ENCODE data around the gene TSFM. TPM values are rescaled to one million over a fixed set of nuclear protein-coding genes. Genes with fewer than 3 reads are reported as not detected.

The TSFM gene
- total RNA-seq, 1 experiment from 2014 or later = 53.2 TPM

DNA sequence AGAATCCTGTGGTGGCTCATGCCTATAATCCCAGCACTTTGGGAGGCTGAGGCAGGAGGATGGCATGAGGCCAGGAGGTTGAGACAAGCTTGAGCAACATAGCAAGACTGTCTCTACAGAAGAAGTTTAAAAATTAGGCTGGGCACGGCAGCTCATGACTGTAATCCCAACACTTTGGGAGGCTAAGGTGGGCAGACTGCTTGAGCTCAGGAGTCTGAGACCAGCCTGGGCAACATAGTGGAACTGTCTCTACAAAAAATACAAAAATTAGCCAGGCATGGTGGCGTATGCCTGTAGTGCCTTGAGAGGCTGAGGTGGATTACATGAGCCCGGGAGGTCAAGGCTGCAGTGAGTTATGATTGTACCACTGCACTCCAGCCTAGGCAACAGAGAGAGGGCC lies 14.7 kb upstream of the TSFM start:
- peaks cover 11 to 47% of the 10 kb centered on the region in 2 experiments for H3K4me1 ChIP-seq (ENCODE audit: control insufficient read depth in 1 of 2, insufficient read depth in 2 of 2, low read length in 2 of 2)
- ChIA-PET CTCF (interaction anchor here (4.0 kb wide), 1 partner anchor 12 kb away, joined by 51 read pairs; no protein-coding TSS in a partner anchor), POLR2A (interaction anchor here (1.7 to 2.4 kb wide), 2 partner anchors 11 to 13 kb away, joined by 5 to 12 read pairs; no protein-coding TSS in a partner anchor), RAD21 (ENCODE audit: low non-redundant PET in 1 of 2, low total read pairs in 2 of 2, uncharacterized antibody in 2 of 2, unreplicated experiment in 2 of 2) (no interaction called here)
- BruUV-seq (replicated peaks) = no TSS peak
- H4K20me1 ChIP-seq (ENCODE audit: insufficient read depth) = no peaks in the 10 kb centered on the region
- DNase-seq (ENCODE audit: low read depth, low spot score) (no peak), ATAC-seq (no peak)
- no peaks in the 10 kb centered on the region for H3K9me3 ChIP-seq (ENCODE audit: control insufficient read depth in 1 of 2, insufficient read depth in 1 of 2, low read depth in 1 of 2, low read length in 2 of 2)
- H3K36me3 ChIP-seq (ENCODE audit: control insufficient read depth in 1 of 2, insufficient read depth in 2 of 2, low read length in 2 of 2) = peaks cover 9 to 27% of the 10 kb centered on the region in 2 experiments; a peak in 3 of 4 replicates
- H3K4me2 ChIP-seq (ENCODE audit: low read length) = 0 out of 2 replicates have a peak overlapping the region, but pooled peaks have one; percentile 100
- intact Hi-C loops (cut with micrococcal nuclease) = no loop called here
- H3K27ac ChIP-seq (ENCODE audit: low read depth, low read length) = peak overlapping the region; percentile 73
- H3K27me3 ChIP-seq (ENCODE audit: insufficient read depth, low read length) = no peaks in the 10 kb centered on the region
- no peak for TF ChIP-seq ATF3 (IDR thresholded peaks at IDR 0.05)
- no peak for TF ChIP-seq CTCF (IDR thresholded peaks at IDR 0.05 in 2 of 3, conservative IDR thresholded peaks at IDR 0.05 in 1 of 3; ENCODE audit: borderline replicate concordance in 1 of 3, insufficient read depth in 1 of 3, low read depth in 2 of 3, low read length in 2 of 3)
- TF ChIP-seq, protein P1, sequence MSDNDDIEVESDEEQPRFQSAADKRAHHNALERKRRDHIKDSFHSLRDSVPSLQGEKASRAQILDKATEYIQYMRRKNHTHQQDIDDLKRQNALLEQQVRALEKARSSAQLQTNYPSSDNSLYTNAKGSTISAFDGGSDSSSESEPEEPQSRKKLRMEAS (IDR thresholded peaks at IDR 0.05) = no peak
- TF ChIP-seq, protein P2, sequence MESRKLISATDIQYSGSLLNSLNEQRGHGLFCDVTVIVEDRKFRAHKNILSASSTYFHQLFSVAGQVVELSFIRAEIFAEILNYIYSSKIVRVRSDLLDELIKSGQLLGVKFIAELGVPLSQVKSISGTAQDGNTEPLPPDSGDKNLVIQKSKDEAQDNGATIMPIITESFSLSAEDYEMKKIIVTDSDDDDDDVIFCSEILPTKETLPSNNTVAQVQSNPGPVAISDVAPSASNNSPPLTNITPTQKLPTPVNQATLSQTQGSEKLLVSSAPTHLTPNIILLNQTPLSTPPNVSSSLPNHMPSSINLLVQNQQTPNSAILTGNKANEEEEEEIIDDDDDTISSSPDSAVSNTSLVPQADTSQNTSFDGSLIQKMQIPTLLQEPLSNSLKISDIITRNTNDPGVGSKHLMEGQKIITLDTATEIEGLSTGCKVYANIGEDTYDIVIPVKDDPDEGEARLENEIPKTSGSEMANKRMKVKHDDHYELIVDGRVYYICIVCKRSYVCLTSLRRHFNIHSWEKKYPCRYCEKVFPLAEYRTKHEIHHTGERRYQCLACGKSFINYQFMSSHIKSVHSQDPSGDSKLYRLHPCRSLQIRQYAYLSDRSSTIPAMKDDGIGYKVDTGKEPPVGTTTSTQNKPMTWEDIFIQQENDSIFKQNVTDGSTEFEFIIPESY (IDR thresholded peaks at IDR 0.05; ENCODE audit: extremely low read depth, insufficient replicate concordance, low read length) = no peak
- no peak for TF ChIP-seq EZH2 (IDR thresholded peaks at IDR 0.05)
- no peak for TF ChIP-seq YY1 (IDR thresholded peaks at IDR 0.05; ENCODE audit: extremely low read depth, insufficient replicate concordance, low read depth, low read length)
- TF ChIP-seq EZH2phosphoT487 (IDR thresholded peaks at IDR 0.05; ENCODE audit: borderline replicate concordance) = no peak
- no peak for TF ChIP-seq ZFX (IDR thresholded peaks at IDR 0.05)
- no peak for TF ChIP-seq POLR2AphosphoS5 (IDR thresholded peaks at IDR 0.05; ENCODE audit: low read depth, low read length)
- TF ChIP-seq SRF (IDR thresholded peaks at IDR 0.05; ENCODE audit: low read depth) = no peak
- no peak for TF ChIP-seq EGR1 (IDR thresholded peaks at IDR 0.05; ENCODE audit: low read depth)
- no peak for TF ChIP-seq TCF7L2 (IDR thresholded peaks at IDR 0.05; ENCODE audit: borderline replicate concordance, extremely low read depth, insufficient read depth, insufficient read length)
- TF ChIP-seq SP1 (IDR thresholded peaks at IDR 0.05; ENCODE audit: low read depth) = no peak
- no peak overlapping the region for H3K9ac ChIP-seq (ENCODE audit: low read length)
- peaks cover 18% of the 10 kb centered on the region for H3K79me2 ChIP-seq (ENCODE audit: insufficient read depth, low read length)
- H3K4me3 ChIP-seq (replicated peaks in 1 of 2; ENCODE audit: low read depth in 1 of 2, low read length in 2 of 2) = no peak overlapping the region
- H2AFZ ChIP-seq (ENCODE audit: low read depth, low read length, poor library complexity, severe bottlenecking) = no peak overlapping the region
- H3K9me2 ChIP-seq (ENCODE audit: insufficient read depth) = no peaks in the 10 kb centered on the region
